Heart right ventricle (tissue), 16 donors: ENCODE data around the gene MIER2. TPM values are rescaled to one million over a fixed set of nuclear protein-coding genes. Genes with fewer than 3 reads are reported as not detected.

Experiments used
- ATAC-seq, 8 donors: fragments of 200-7000 bp; cut with Tn5 transposase; one replicate each; pipeline ENCODE4 v1.9.1; 2020; ENCODE audit warnings: mild to moderate bottlenecking in 8 of 8, moderate library complexity in 8 of 8, moderate number of reproducible peaks in 1 of 8
- DNase-seq, 2 donors: peaks; one replicate each; pipeline ENCODE4 v3.0.0-alpha.2; 2020
- H3K27ac ChIP-seq, 10 donors: fragments of 200-600 bp; sonication (generic) in 2 of 10; one replicate each; pipeline versions ENCODE4 v1.5.0 to v1.8.0; 2020 to 2022; ENCODE audit warnings: mild to moderate bottlenecking in 3 of 10
- H3K27me3 ChIP-seq, 7 donors: fragments of 200-600 bp; one replicate each; pipeline ENCODE4 v1.8.0; 2021 to 2022; ENCODE audit warnings: mild to moderate bottlenecking in 2 of 7
- H3K36me3 ChIP-seq, 9 donors: fragments of 200-600 bp; sonication (generic) in 1 of 9; one replicate each; pipeline versions ENCODE4 v1.5.0 to v1.8.0; 2020 to 2022; ENCODE audit warnings: mild to moderate bottlenecking in 2 of 9
- H3K4me1 ChIP-seq, 9 donors: fragments of 200-600 bp; sonication (generic) in 1 of 9; one replicate each; pipeline versions ENCODE4 v1.5.0 to v1.8.0; 2020 to 2022; ENCODE audit warnings: mild to moderate bottlenecking in 4 of 9
- H3K4me3 ChIP-seq, 10 donors: fragments of 200-600 bp; sonication (generic) in 2 of 10; one replicate each; pipeline versions ENCODE4 v1.5.0 to v1.8.0; 2020 to 2022; ENCODE audit warnings: mild to moderate bottlenecking in 7 of 10, moderate library complexity in 2 of 10
- H3K9me3 ChIP-seq, 11 donors: fragments of 200-600 bp in 10 of 11; sonication (generic) in 2 of 11; one replicate each; pipeline versions ENCODE4 v1.5.0 to v1.8.0; 2013 to 2022; ENCODE audit warnings: mild to moderate bottlenecking in 2 of 11, control low read depth in 1 of 11, moderate library complexity in 1 of 11
- WGBS, 2 donors: extraction: QIAGEN DNeasy Blood & Tissue Kit; methylation state at CpG; one replicate each; pipeline ENCODE4 v1.1.7; 2013; ENCODE audit warnings: inconsistent platforms in 1 of 2; 5-methylcytosine and 5-hydroxymethylcytosine counted together
- intact Hi-C, 10 donors: fragments of 100-400 bp; cut with DNase I; formaldehyde crosslinking; loops; one replicate each; pipeline versions ENCODE4 v1.11.1 to v1.14.2; 2022
- polyA plus RNA-seq, 2 donors: library from polyadenylated mRNA; stranded (reverse); fragments of 200-250 nt; gene quantifications; one replicate each; pipeline ENCODE4 v1.2.3, GENCODE V29; 2013
- total RNA-seq, 10 donors: library from RNA; stranded (reverse); fragmentation: NEBNext Ultra II Directional in 3 of 10; extraction: Animal tissue kit (Norgen Biotek cat#: 25700) in 3 of 10; gene quantifications; one replicate each; pipeline versions ENCODE4 v1.2.1 to v1.2.4, GENCODE V29; 2021 to 2023
- TF ChIP-seq, protein P1 (sequence below), 9 donors: fragments of 200-600 bp; sonication (generic) in 2 of 9; IDR thresholded peaks; one replicate each; pipeline versions ENCODE4 v1.5.0 to v1.8.0; 2021 to 2022; ENCODE audit warnings: antibody characterized with exemption in 9 of 9, mild to moderate bottlenecking in 5 of 9, moderate library complexity in 1 of 9
- donor health status: Arrhythmogenic right ventricular cardiomyopathy.
- donor health status: ischemic (EF 13 %, LVEDD 7.1; RV severe dilation, severe dysfunction).
- donor health status: healthy with polysubstance abuse.
- donor health status: DM: no; HTN: yes; CAD: no.
- donor health status: DM: no; HTN: no; CAD: no.
- donor health status: ischemic (EF 25% LVEDD 6.9; RV normal size, moderate dysfunction).
- donor health status: ischemic (EF 25% LVEDD 5.7; RV mildly dilated, moderate dysfunction).
- donor health status: healthy.
- donor health status: DM: yes; HTN: yes; CAD: no.
- donor health status: Ischemic cardiomyopathy.
- donor health status: ischemic (EF 35%, LVEDD 5.7; RV mildly dilated, moderate dysfunction).
- donor health status: nonischemic (EF 11% LVEDD 7.7; RV severe dilation, severe dysfunction).
- donor health status: DM: yes; HTN: yes; CAD: no.
- donor health status: PGD.
- donor health status: ischemic (EF 29% LVEDD 5.4; RV normal size, mild dysfunction).
- donor health status: nonischemic (EF 23%, LVEDD 6.1; RV moderate dilation, normal function).

MIER2 gene
- total and polyA plus RNA-seq, 12 donors: 11.1 to 34.6 (median 17.6) TPM

DNA sequence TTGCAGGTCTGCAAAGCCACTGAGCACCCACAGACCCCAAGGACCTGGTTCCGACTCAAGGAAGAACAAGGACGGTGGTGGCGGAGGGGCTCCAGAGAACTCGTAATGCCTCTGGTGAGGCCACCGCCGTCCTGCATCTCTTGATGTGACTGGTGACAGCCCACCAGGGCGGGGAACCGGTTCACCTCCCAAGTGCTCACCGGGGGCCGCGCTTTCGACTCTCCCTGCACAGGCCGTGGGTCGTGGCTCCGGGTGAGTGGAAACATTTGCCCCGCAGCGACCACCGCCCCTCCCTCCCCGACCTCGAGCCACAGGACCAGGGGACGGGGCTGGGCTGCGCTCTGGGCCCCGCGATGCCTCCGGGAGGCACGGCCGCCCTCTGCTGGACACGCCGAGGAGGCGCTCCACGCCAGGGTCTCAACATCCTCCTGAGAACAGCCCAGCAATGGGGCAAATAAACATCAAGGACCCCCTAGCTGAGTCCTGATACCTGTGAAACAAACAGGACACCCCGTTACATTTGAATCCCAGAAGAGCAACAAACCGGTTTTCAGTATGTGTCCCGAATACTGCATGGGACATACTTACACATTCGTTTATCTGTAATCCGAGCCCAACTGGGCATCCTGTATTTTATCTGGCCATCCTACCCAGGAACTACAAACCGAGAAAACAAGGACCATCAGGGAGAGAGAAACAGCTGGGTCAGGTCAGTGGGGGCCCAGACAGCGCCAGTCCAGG lies 49.5 kb downstream of the MIER2 start:
- TF ChIP-seq, protein P1, sequence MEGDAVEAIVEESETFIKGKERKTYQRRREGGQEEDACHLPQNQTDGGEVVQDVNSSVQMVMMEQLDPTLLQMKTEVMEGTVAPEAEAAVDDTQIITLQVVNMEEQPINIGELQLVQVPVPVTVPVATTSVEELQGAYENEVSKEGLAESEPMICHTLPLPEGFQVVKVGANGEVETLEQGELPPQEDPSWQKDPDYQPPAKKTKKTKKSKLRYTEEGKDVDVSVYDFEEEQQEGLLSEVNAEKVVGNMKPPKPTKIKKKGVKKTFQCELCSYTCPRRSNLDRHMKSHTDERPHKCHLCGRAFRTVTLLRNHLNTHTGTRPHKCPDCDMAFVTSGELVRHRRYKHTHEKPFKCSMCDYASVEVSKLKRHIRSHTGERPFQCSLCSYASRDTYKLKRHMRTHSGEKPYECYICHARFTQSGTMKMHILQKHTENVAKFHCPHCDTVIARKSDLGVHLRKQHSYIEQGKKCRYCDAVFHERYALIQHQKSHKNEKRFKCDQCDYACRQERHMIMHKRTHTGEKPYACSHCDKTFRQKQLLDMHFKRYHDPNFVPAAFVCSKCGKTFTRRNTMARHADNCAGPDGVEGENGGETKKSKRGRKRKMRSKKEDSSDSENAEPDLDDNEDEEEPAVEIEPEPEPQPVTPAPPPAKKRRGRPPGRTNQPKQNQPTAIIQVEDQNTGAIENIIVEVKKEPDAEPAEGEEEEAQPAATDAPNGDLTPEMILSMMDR (IDR thresholded peaks at IDR 0.05): peak; percentile 55 to 85 (median 75)
- no peaks in the 10 kb centered on the region for H3K36me3 ChIP-seq
- H3K27ac ChIP-seq: peak overlapping the region in 5 of 10 donors; percentile 10 to 67 (median 44)
- ATAC-seq (peak; percentile 46 to 83 (median 72)), DNase-seq (no peak)
- peak overlapping the region in 6 of 10 donors; percentile 18 to 35 (median 24) for H3K4me3 ChIP-seq
- H3K9me3 ChIP-seq: no peaks in the 10 kb centered on the region
- peaks cover 19 to 50% (median 46%) of the 10 kb centered on the region in 7 donors for H3K27me3 ChIP-seq
- peaks cover 9 to 40% (median 25%) of the 10 kb centered on the region in 9 donors for H3K4me1 ChIP-seq
- intact Hi-C loops: no loop called here
- 8 to 9% methylated on average over 38 of the region's 38 CpGs for WGBS, 2 donors

DNA sequence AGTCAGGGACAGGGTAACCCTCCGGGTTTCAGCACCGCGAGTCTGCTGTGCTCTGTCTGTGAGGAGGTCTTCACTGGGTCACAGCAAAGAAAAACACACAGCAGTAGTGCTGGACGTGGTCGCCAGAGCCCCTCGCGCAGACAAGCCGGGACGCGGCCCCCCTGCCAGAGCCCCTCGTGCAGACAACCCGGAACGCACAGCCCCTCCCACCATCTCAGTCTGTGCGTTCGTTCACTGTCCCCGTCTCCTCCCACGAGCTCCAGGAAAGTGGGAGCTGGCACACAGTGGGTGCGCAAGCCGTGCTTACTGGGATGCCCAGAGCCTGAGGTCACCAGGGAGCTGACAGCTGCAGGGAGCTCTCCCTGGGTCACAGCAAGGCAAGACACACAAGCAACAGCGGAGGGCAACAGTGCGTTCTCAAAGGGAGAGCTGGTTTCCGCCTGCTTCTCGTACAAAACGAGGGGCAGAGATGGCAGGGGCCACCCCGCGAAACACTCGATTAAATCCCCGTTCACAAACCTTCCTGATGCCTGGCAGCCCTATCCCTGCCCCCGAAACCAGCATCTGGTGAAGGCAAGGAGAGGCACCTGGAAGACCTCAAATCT lies 50.2 kb downstream of the MIER2 start:
- TF ChIP-seq, protein P1 (IDR thresholded peaks at IDR 0.05): no peak
- Histone ChIP-seq H3K4me3 (peak overlapping the region in 6 of 10 donors; percentile 18 to 35 (median 24)), H3K27ac (peak overlapping the region in 2 of 10 donors; percentile 44 to 67), H3K36me3 (no peaks in the 10 kb centered on the region), H3K9me3 (no peaks in the 10 kb centered on the region), H3K4me1 (peaks cover 9 to 40% (median 25%) of the 10 kb centered on the region in 9 donors), H3K27me3 (peaks cover 19 to 57% (median 52%) of the 10 kb centered on the region in 7 donors)
- DNase-seq (no peak), ATAC-seq (peak in 3 of 8 donors; percentile 16 to 30 (median 23))
- 5% methylated on average over 29 of the region's 29 CpGs for WGBS, 2 donors
- intact Hi-C loops: no loop called here

DNA sequence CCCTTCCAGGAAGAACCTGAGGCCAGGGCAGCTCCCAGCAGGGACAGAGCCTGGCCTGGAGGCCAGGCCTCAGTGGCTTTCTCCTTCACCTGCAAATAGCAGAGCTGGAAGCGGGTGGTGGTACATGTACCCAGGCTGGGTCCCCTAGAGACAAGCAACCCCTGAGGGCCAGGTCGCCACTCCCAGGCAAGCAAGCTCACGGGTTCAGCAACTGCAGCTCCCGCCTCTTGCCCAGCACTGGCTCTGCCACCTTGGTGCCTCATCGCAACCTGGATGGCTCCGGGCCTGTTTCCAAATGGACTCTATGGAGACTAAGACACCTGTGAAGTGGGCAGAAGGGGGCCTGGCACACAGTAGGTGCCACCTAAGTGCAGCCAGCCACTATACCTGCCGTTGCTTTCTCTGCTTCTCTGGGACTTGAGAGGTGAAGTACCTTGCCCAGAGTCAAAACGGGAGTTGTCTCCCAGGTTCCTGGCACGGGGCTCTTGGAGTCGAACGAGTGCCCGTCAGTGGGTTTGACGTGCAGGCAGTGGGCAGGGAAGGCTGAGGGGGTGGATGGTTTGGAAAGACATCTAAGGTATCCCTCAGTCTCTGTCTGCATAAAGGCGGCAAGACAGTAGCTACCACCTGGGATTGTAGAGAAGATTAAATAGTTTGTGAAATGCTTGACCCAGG lies 51.0 kb downstream of the MIER2 start:
- no peak overlapping the region for H3K4me3 ChIP-seq
- TF ChIP-seq, protein P1 (IDR thresholded peaks at IDR 0.05): no peak
- peaks cover 19 to 63% (median 52%) of the 10 kb centered on the region in 7 donors for H3K27me3 ChIP-seq
- 68 to 83% methylated on average over 14 of the region's 14 CpGs for WGBS, 2 donors
- H3K4me1 ChIP-seq: peaks cover 9 to 40% (median 25%) of the 10 kb centered on the region in 9 donors
- H3K9me3 ChIP-seq: no peaks in the 10 kb centered on the region
- H3K36me3 ChIP-seq: no peaks in the 10 kb centered on the region
- H3K27ac ChIP-seq: no peak overlapping the region
- intact Hi-C loops: no loop called here
- no peak for DNase-seq
- no peak for ATAC-seq

DNA sequence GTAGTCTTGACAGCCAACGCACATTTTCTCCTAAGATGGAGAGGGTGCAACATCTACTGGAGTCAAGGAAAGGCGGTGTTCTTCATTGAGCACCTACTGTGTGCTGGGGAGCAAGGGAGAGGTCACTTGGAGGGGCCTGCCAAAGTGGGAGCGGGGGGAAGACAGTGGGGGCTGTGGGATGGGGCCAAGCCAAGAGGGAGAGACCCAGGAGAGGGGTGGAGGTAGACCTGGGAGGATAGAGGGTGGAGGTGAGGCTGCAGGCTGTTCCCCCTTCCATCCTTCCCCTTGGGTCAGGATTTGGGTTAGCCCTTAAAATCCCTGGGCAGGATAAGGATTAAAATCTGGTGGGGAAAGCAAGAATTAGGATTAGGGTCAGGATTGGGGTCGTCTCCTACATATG lies 51.6 kb downstream of the MIER2 start:
- WGBS, 2 donors: 78 to 89% methylated on average over 4 of the region's 4 CpGs
- DNase-seq (no peak), ATAC-seq (no peak)
- Histone ChIP-seq H3K27ac (no peak overlapping the region), H3K4me1 (peaks cover 9 to 40% (median 25%) of the 10 kb centered on the region in 9 donors), H3K27me3 (peaks cover 19 to 63% (median 52%) of the 10 kb centered on the region in 7 donors), H3K4me3 (no peak overlapping the region), H3K36me3 (no peaks in the 10 kb centered on the region), H3K9me3 (no peaks in the 10 kb centered on the region)
- intact Hi-C loops: no loop called here
- TF ChIP-seq, protein P1 (IDR thresholded peaks at IDR 0.05): no peak
